MCF 10A (cell line): Measurements from ENCODE around the gene PRMT2. TPM values are rescaled to one million over a fixed set of nuclear protein-coding genes. Genes with fewer than 3 reads are reported as not detected.

Experiments
- BruUV-seq: library from RNA; stranded (reverse); fragments of 400-500 nt; replicated peaks from 2 replicates; lab custom pipeline; 2021; lab: Mats Ljungman, UMichigan
- CTCF ChIA-PET: fragments of 300-600 bp; sonication (Branson Sonifier 250); formaldehyde crosslinking; extraction: SDS; loops from one replicate; lab custom pipeline; 2021; ENCODE audit warnings: antibody characterized with exemption, inconsistent platforms; lab: Yijun Ruan, JAX
- POLR2A ChIA-PET: fragments of 300-600, 350-650 bp; sonication (Branson Sonifier 250); formaldehyde crosslinking; extraction: SDS; loops from one replicate; lab custom pipeline; 2020; ENCODE audit warnings: antibody characterized with exemption, inconsistent platforms; lab: Yijun Ruan, JAX
- DNase-seq: peaks from one replicate; pipeline ENCODE4 v3.0.0-alpha.2; 2018; ENCODE audit not compliant: unreplicated experiment
- H3K27ac Mint-ChIP-seq: one replicate; pipeline ENCODE4 v1.8.0; 2022; ENCODE audit warnings: mild to moderate bottlenecking, low read depth, mixed read lengths; ENCODE audit not compliant: unreplicated experiment
- H3K27me3 Mint-ChIP-seq: one replicate; pipeline ENCODE4 v1.8.0; 2022; ENCODE audit warnings: mixed read lengths; ENCODE audit not compliant: insufficient read depth, unreplicated experiment
- H3K36me3 Mint-ChIP-seq: one replicate; pipeline ENCODE4 v1.8.0; 2022; ENCODE audit warnings: mild to moderate bottlenecking, moderate library complexity, mixed read lengths; ENCODE audit not compliant: insufficient read depth, unreplicated experiment
- H3K4me1 Mint-ChIP-seq: one replicate; pipeline ENCODE4 v1.8.0; 2022; ENCODE audit warnings: mixed read lengths; ENCODE audit not compliant: insufficient read depth, unreplicated experiment
- H3K4me3 Mint-ChIP-seq: one replicate; pipeline ENCODE4 v1.8.0; 2022; ENCODE audit warnings: mild to moderate bottlenecking, moderate library complexity, mixed read lengths; ENCODE audit not compliant: unreplicated experiment
- H3K9me3 Mint-ChIP-seq: one replicate; pipeline ENCODE4 v1.8.0; 2022; ENCODE audit warnings: mixed read lengths; ENCODE audit not compliant: unreplicated experiment
- CTCF ChIP-seq: fragments of 200-600 bp; IDR thresholded peaks from one replicate; pipeline ENCODE4 v1.8.0; 2022; ENCODE audit warnings: antibody characterized with exemption, mild to moderate bottlenecking; ENCODE audit not compliant: unreplicated experiment
- intact Hi-C: fragments of 100-400 bp; cut with micrococcal nuclease; formaldehyde crosslinking; loops from 2 replicates; pipeline ENCODE4 v1.14.1; 2022
- total RNA-seq: library from RNA; stranded (reverse); gene quantifications from 2 replicates; pipeline ENCODE4 v1.2.3, GENCODE V29; 2022

PRMT2 gene
- total RNA-seq, 1 experiment from 2014 or later = 60.2 TPM

DNA sequence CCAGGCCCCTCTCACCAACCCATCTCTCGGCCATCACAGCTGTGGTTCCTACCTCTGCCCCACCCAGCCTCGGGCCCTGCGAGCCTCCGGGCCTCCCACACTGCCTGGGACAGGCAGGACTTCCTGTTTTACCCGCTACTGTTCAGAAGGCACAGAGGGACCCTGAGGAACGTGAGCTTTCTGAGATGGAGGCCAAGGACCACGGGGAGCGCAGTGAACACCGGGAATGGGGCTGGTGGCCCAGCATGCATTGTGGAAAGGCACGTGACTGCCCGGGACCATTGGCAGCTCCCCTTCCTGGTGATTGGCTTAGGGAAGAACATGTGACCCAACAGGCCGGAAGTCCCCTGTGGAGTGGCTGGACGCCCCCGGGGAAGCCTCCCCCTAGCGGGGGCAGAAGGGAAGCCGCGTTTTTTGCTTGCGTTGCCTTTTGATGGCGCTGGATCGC lies 37.6 kb upstream of the PRMT2 start:
- Mint-ChIP-seq H3K36me3 (no peaks in the 10 kb centered on the region), H3K4me1 (no peaks in the 10 kb centered on the region), H3K9me3 (peaks cover 11% of the 10 kb centered on the region), H3K27ac (no peak overlapping the region), H3K27me3 (no peaks in the 10 kb centered on the region), H3K4me3 (no peak overlapping the region)
- POLR2A ChIA-PET = interaction anchor here (1.2 kb wide), 1 partner anchor 38 kb away, joined by 3 read pairs; no protein-coding TSS in a partner anchor
- CTCF ChIA-PET = no interaction called here
- DNase-seq = no peak
- no TSS peak for BruUV-seq
- TF ChIP-seq CTCF = no peak
- intact Hi-C loops = no loop called here

DNA sequence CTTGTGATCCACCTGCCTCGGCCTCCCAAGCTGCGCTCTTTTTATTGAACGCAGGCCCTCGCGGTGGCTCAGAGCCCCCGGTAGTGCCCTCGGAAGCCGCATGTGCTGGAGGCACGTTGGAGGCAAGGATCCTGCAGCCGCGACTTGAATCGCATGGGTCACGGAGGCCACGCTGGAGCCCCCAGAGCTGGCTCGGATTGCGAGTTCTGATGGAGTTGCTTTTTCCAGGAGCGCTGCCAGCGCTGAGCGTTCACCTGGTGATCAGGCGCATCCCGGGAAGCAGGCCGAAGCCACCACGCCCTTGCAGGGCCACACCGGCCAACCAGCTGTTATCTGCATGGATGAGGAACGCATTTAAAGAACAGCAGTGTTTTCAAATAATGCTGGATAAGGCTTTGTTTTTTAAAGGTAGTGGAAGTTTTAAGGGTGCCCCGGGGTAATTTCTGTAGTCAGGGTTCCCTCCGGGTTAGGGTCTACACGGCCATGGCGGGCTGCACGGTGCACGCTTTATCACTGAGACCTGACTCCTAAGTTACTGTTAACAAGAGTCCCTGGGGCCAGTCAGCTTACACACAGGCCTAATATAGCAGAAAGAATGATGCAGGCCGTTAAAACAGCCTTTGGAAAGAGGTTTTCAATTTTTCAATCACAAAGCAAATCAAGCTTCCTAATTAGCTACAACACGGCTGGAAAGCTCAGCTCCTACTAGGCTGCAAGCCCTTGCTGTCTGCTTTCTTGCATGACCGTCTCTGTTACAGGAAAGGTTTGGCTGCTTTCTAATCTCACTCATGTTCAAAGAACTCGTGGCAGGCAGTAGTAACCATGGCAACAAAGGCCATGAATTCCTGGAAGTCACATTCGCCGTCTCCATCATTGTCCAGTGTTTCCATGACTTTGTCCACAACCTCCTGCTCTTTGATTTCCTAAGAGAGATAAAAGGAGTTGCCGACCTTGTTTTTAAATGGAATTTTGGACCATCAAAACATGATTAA lies 36.6 kb upstream of the PRMT2 start:
- Mint-ChIP-seq H3K9me3 (peaks cover 2% of the 10 kb centered on the region), H3K27ac (no peak overlapping the region), H3K27me3 (no peaks in the 10 kb centered on the region), H3K4me1 (no peaks in the 10 kb centered on the region), H3K36me3 (no peaks in the 10 kb centered on the region), H3K4me3 (no peak overlapping the region)
- DNase-seq = no peak
- no peak for TF ChIP-seq CTCF
- ChIA-PET POLR2A (no interaction called here), CTCF (no interaction called here)
- BruUV-seq = no TSS peak
- intact Hi-C loops = no loop called here

DNA sequence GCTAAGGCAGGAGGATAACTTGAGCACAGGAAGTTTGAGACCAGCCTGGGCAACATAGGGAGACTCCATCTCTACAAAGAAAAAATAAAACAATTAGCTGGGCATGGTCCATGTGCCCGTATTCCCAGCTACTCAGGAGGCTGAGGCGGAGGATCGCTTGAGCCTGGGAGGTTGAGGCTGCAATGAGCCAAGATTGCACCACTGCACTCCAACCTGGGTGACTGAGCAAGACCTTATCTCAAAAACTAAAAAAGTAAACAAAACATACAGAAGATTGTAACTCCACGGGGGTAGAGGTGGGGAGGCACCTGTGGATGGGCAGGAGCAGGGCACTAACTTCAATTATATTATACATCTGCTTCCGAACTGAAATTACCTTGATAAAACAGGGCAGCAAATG lies 35.2 kb upstream of the PRMT2 start:
- CTCF ChIA-PET = interaction anchor here (1.1 kb wide), 1 partner anchor 39 kb away, joined by 5 read pairs; no protein-coding TSS in a partner anchor
- BruUV-seq = no TSS peak

More for the DNA sequence above, 35.2 kb upstream of the PRMT2 start:
- TF ChIP-seq CTCF = no peak
- H3K27ac Mint-ChIP-seq = no peak overlapping the region
- no peaks in the 10 kb centered on the region for H3K27me3 Mint-ChIP-seq
- H3K4me1 Mint-ChIP-seq = no peaks in the 10 kb centered on the region
- no peaks in the 10 kb centered on the region for H3K9me3 Mint-ChIP-seq
- intact Hi-C loops = no loop called here
- POLR2A ChIA-PET = no interaction called here
- no peak overlapping the region for H3K4me3 Mint-ChIP-seq
- DNase-seq = no peak
- H3K36me3 Mint-ChIP-seq = no peaks in the 10 kb centered on the region
